Upper lobe of right lung (tissue), 1 donor: Measurements from ENCODE around the gene C16orf74. TPM values are rescaled to one million over a fixed set of nuclear protein-coding genes. Genes with fewer than 3 reads are reported as not detected.

ENCODE experiments used
- ATAC-seq: fragments of 200-7000 bp; cut with Tn5 transposase; one replicate; pipeline ENCODE4 v1.9.1; 2020; ENCODE audit warnings: mild to moderate bottlenecking, moderate library complexity
- DNase-seq: peaks from one replicate; pipeline ENCODE4 v3.0.0-alpha.2; 2020
- H3K27ac ChIP-seq: fragments of 200-600 bp; one replicate; pipeline ENCODE4 v1.8.0; 2022
- H3K27me3 ChIP-seq: fragments of 200-600 bp; one replicate; pipeline ENCODE4 v1.8.0; 2022; ENCODE audit warnings: mild to moderate bottlenecking
- H3K36me3 ChIP-seq: fragments of 200-600 bp; one replicate; pipeline ENCODE4 v1.8.0; 2022
- H3K4me1 ChIP-seq: fragments of 200-600 bp; one replicate; pipeline ENCODE4 v1.8.0; 2022
- H3K4me3 ChIP-seq: fragments of 200-600 bp; one replicate; pipeline ENCODE4 v1.8.0; 2022; ENCODE audit warnings: mild to moderate bottlenecking
- H3K9me3 ChIP-seq: fragments of 200-600 bp; one replicate; pipeline ENCODE4 v1.8.0; 2022
- CTCF ChIP-seq: fragments of 200-600 bp; IDR thresholded peaks from one replicate; pipeline ENCODE4 v1.8.0; 2022; ENCODE audit warnings: antibody characterized with exemption
- intact Hi-C: fragments of 100-400 bp; cut with DNase I; formaldehyde crosslinking; loops from one replicate; pipeline ENCODE4 v1.11.0; 2022
- total RNA-seq: library from RNA; stranded (reverse); fragmentation: NEBNext Ultra II Directional; extraction: Animal tissue kit (Norgen Biotek cat#: 25700); gene quantifications from one replicate; pipeline ENCODE4 v1.2.1, GENCODE V29; 2021
- donor health status: DM: no; HTN: yes; CAD: no; lungs with severe emphysema.

C16orf74 gene
- total RNA-seq, 1 donor from 2014 or later, result 2.7 TPM

DNA sequence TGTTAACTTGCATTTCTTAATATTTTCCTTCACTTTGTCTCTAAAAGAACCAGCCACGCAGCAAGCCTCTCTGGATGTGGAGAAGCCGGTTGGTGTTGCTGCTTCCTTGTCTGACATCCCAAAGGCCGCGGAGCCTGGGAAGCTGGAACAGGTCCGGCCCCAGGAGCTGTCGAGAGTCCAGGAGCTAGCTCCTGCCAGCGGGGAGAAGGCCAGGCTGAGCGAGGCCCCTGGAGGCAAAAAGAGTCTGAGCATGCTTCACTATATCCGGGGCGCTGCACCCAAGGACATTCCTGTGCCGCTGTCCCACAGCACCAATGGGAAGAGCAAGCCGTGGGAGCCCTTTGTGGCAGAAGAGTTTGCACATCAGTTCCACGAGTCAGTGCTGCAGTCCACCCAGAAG, 85.0 kb downstream of the C16orf74 start:
- H3K36me3 ChIP-seq, result peaks cover 100% of the 10 kb centered on the region
- H3K27me3 ChIP-seq, result no peaks in the 10 kb centered on the region
- no peaks in the 10 kb centered on the region for H3K4me1 ChIP-seq
- ATAC-seq, result no peak
- no peak overlapping the region for H3K27ac ChIP-seq
- TF ChIP-seq CTCF, result no peak
- no peaks in the 10 kb centered on the region for H3K9me3 ChIP-seq
- no peak for DNase-seq
- intact Hi-C loops, result no loop called here
- H3K4me3 ChIP-seq, result no peak overlapping the region

DNA sequence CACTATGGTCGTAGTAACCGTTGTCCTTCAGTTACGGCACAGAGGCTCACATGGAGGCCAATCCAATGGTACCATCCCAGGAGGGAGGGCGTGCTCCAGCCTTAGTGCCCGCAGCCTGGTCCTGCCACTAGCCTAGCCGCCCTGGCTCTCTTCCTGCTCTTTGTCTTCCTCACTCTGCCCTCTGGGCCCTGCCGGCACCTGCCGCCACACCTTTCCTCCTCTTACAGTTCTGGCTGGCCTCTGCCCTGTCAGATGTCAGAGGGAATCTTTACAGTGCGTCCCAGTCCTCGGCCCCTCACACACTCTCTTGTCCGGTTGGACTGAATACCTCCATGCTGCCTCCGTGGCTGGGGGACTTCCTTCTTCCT, 85.5 kb downstream of the C16orf74 start:
- no peaks in the 10 kb centered on the region for H3K4me1 ChIP-seq
- DNase-seq (no peak), ATAC-seq (no peak)
- intact Hi-C loops, result no loop called here
- no peaks in the 10 kb centered on the region for H3K9me3 ChIP-seq
- no peaks in the 10 kb centered on the region for H3K27me3 ChIP-seq
- no peak overlapping the region for H3K4me3 ChIP-seq
- peaks cover 97% of the 10 kb centered on the region for H3K36me3 ChIP-seq
- TF ChIP-seq CTCF, result no peak
- H3K27ac ChIP-seq, result no peak overlapping the region

DNA sequence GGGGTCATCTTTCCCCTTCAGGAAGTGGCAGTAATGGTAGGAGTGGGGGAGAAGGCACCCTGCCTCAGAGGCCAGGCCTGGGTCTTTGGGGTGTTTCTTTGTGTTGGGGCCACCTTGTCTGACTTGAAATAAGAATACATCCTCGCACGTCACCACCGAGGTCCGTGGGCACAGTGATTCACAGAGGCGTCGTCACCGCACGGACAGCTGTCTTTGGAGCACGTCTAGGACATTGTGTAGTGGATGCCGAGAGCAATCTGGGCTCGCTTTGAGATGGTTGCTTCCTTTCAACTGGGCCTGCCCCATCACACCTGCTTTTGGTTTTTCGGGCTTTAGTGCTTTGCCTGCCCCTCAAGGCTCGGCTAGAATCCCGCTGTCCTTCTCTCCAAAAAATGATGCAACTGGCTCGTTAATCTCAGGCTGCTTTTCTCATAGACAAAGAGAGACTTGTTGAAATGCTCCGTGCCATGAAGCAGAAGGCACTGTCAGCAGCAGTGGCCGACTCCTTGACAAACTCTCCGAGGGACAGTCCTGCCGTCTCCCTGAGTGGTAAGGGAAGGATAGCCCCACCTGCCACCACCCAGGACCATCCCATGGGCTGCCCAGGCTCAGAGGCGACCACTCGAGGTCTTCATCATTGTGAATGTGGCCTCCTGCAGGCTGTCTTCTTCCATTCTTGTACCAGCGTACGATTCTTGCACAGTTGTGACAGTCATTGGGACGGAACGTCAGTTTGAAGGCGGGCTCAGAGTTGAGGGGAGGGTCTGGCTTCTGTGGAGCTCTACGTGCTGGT, 86.1 kb downstream of the C16orf74 start:
- no peaks in the 10 kb centered on the region for H3K9me3 ChIP-seq
- H3K4me1 ChIP-seq, result no peaks in the 10 kb centered on the region
- ATAC-seq, result no peak
- no peaks in the 10 kb centered on the region for H3K27me3 ChIP-seq
- intact Hi-C loops, result no loop called here
- no peak for DNase-seq
- H3K36me3 ChIP-seq, result peaks cover 97% of the 10 kb centered on the region
- H3K4me3 ChIP-seq, result no peak overlapping the region
- TF ChIP-seq CTCF, result no peak
- H3K27ac ChIP-seq, result no peak overlapping the region

DNA sequence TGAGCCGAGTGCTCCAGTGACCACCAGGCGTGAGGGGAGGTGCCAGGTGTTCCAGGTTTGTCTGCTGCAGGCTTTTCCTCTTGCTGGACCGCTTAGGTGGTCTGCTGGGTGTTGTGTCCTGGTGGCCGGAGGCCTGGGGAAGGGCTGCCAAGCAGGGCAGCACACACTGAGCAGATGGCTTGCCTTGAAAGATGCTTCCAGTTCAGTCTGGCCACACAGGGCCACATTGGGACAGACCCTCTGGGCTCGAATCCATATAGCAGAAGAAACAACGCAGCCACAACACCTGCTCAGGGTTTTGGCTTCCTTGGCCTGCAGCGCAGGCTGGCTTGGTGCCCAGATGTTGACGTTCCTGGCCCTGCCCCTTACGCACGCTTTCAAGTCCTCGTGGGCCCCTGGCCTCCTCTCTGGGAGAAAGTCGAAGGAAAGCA, 87.0 kb downstream of the C16orf74 start:
- no peaks in the 10 kb centered on the region for H3K27me3 ChIP-seq
- DNase-seq, result no peak
- no peak for TF ChIP-seq CTCF
- H3K9me3 ChIP-seq, result no peaks in the 10 kb centered on the region
- H3K36me3 ChIP-seq, result peaks cover 97% of the 10 kb centered on the region
- no peaks in the 10 kb centered on the region for H3K4me1 ChIP-seq
- H3K27ac ChIP-seq, result no peak overlapping the region
- H3K4me3 ChIP-seq, result no peak overlapping the region
- intact Hi-C loops, result no loop called here
- ATAC-seq, result no peak

GRCh38 chr16:85662976-85663830, 87.7 kb downstream of the C16orf74 start:
- Histone ChIP-seq H3K36me3 (peaks cover 97% of the 10 kb centered on the region), H3K4me3 (no peak overlapping the region), H3K27ac (no peak overlapping the region), H3K4me1 (no peaks in the 10 kb centered on the region), H3K9me3 (no peaks in the 10 kb centered on the region), H3K27me3 (no peaks in the 10 kb centered on the region)
- DNase-seq (no peak), ATAC-seq (no peak)
- intact Hi-C loops, result no loop called here
- no peak for TF ChIP-seq CTCF
